Sigmoid colon (tissue), 4 donors: ENCODE measurements around the gene AP1M1.

Experiments used
- EP300 ChIP-seq, 4 donors: sonication (generic); formaldehyde crosslinking; IDR thresholded peaks; one replicate each; pipeline ENCODE4 v1.6.1; 2017; ENCODE audit warnings: antibody characterized with exemption in 4 of 4
- POLR2A ChIP-seq, 2 donors: fragments of 450-650 bp; IDR thresholded peaks; one replicate each; pipeline ENCODE4 v1.6.1; 2016; ENCODE audit warnings: antibody characterized with exemption in 2 of 2, mild to moderate bottlenecking in 2 of 2, moderate library complexity in 2 of 2
- POLR2AphosphoS5 ChIP-seq, 4 donors: sonication (generic); formaldehyde crosslinking; IDR thresholded peaks; one replicate each; pipeline ENCODE4 v1.6.1; 2017; ENCODE audit warnings: antibody characterized with exemption in 4 of 4
- TF ChIP-seq, protein P1 (sequence below), 4 experiments: fragments of 450-650 bp in 3 of 4; fragments of 200-600 bp in 1 of 4; IDR thresholded peaks; one replicate each; pipeline ENCODE4 v1.5.1; 2016 to 2019; ENCODE audit warnings: antibody characterized with exemption in 4 of 4, mild to moderate bottlenecking in 3 of 4, moderate library complexity in 2 of 4

DNA sequence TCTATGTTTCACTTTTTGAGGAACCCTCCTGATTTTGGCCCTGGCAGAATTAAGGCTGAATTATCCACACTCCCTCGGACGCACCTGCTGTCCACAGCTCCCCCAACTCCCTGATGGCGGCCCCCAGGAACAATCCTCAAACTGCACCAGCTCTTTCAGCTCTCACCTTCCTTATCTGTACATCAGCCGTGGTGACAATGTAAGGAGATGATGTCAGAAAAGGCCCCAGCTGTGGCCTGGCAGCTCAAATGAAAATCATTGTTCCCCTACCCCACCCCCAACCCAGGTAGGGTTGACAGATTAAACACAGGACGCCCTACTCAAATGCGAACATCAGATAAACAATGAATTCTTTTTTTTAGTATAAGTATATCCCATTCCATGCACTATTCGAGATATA is 91.9 kb downstream of the AP1M1 start:
- TF ChIP-seq EP300 (IDR thresholded peaks at IDR 0.05) (no peak), POLR2A (IDR thresholded peaks at IDR 0.05) (no peak), POLR2AphosphoS5 (IDR thresholded peaks at IDR 0.05) (no peak)
- TF ChIP-seq, protein P1, sequence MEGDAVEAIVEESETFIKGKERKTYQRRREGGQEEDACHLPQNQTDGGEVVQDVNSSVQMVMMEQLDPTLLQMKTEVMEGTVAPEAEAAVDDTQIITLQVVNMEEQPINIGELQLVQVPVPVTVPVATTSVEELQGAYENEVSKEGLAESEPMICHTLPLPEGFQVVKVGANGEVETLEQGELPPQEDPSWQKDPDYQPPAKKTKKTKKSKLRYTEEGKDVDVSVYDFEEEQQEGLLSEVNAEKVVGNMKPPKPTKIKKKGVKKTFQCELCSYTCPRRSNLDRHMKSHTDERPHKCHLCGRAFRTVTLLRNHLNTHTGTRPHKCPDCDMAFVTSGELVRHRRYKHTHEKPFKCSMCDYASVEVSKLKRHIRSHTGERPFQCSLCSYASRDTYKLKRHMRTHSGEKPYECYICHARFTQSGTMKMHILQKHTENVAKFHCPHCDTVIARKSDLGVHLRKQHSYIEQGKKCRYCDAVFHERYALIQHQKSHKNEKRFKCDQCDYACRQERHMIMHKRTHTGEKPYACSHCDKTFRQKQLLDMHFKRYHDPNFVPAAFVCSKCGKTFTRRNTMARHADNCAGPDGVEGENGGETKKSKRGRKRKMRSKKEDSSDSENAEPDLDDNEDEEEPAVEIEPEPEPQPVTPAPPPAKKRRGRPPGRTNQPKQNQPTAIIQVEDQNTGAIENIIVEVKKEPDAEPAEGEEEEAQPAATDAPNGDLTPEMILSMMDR (IDR thresholded peaks at IDR 0.05): no peak
